UCSD-AML1 (cell line): Measurements from ENCODE around the gene OR51M1.
A peak's percentile ranks its signal among the peaks of the same experiment; 100 is the strongest.
"Not testable (repeated sequence)": the region's sequence is repeated elsewhere in the genome, so short reads cannot be mapped to it uniquely, and the experiment has no call there.

Source experiments
- DNase-seq: peaks from one replicate; lab custom pipeline; 2025; ENCODE audit not compliant: unreplicated experiment; lab: John Stamatoyannopoulos, UW

The OR51M1 gene

GRCh38 chr11:5383576-5383975 is at the start of gene OR51M1:
TSS of gene OR51M1 (plus strand) at chr11:5383812. CDS start at chr11:5389399, 5,587 bp downstream.
- DNase-seq = no peak

- DNase-seq = no peak
These were observed 48.4 kb upstream of the OR51M1 start for GRCh38 chr11:5335170-5335569.

- no peak for DNase-seq
These were observed 47.3 kb upstream of the OR51M1 start for GRCh38 chr11:5336331-5336730.

DNA sequence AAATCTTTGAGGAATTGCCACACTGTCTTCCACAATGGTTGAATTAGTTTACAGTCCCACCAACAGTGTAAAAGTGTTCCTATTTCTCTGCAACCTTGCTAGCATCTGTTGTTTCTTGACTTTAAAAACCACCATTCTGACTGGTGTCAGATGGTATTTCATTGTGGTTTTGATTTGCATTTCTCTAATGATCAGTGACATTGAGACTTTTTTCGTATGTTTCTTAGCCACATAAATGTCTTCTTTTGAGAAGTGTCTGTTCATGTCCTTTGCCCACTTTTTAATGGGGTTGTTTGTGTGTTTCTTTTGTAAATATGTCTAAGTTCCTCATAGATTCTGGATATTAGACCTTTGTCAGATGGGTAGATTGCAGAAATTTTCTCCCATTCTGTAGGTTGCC is 46.4 kb upstream of the OR51M1 start:
- DNase-seq = not testable (repeated sequence)

DNA sequence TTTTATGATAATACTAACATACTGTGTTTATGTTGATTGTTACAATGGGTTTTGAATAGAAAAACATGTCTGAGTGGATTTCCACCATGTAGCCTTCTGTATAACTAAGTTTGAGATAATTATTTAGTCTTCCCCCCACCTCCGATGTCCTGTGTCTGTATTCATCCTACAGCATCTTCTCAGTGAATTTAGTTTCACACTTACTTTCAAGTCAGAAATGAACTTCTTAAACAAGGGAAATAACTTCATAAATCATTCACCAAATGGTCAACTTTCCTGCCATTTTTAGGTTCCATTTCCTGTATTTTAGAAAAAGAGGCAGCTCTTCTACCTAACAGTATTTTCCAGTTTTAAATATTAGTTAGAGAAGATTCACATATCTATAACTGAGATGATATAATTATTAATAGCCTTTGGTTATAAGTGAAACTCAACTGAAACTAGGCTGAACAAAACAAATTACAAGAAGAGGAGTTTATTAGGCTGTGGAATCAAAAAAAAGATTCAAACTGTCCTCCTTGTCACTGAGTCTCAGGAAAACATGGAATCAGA is 43.8 kb upstream of the OR51M1 start:
- DNase-seq = no peak

DNA sequence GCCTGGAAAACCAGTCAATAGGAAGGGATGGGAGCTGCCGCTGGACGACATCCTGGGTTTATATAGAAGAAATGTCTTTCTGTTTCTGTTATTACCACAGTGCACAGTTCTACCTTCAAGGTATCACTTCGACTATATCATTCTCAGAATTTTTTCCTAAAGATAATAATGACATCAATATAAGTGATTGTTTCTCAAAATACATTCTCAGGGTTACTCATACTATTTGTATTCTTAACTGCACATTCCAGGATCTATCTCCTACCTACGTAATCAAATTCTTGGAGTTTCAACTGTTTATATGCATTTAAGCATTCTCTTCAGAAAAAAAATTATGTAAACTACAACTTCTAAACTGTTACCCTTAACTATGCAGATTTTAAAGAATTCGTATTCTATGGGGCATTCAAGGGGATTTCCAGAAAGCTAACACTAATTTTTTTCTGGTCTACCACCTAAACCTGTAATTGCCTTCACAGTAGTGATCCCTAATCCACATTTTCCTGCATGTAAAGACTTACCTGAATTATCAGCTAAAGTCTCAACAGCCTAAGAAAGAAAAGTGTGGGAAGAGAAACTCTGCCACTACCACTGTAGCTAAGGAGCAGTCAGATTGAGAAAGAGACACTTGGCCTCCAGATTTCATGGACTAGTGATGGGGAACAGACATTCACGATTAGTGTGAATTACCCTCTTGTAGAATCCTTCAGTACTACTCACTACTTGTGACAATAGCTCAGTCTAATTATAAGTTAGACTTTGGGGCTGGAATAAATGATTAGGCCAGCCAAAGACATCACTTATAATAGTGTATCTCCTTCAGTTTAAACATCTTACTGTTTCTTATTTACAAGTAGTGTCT is 39.9 kb upstream of the OR51M1 start, which contains the start of gene OR51B5:
Gene OR51B5 (minus strand): TSS at position 51 of the 862 bp plus-strand sequence. CDS start 0 bp downstream, at position 51.
- no peak for DNase-seq

DNA sequence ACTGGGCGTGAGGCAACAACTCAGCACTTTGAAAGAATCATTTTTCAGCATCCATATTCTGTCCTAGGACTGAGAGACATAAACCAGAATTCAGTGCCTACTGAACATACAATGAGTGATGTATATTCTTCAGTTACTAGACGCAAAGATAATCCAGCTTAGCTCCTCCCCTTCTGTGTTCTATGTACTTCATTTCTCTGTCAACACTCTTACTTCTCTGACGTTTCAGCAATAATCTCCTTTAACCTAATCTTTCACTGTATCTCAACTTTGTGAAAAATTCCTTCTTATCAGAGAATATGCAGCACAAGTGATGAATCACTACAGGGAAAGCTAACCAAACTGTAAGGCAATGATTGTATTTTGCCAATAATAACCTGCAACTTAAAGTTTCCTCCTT is 37.8 kb upstream of the OR51M1 start:
- DNase-seq = no peak

- no peak for DNase-seq
These were observed 34.9 kb upstream of the OR51M1 start for GRCh38 chr11:5348551-5349194.

GRCh38 chr11:5349550-5349949 is 34.1 kb upstream of the OR51M1 start:
- DNase-seq = no peak

GRCh38 chr11:5351208-5351607 is 32.4 kb upstream of the OR51M1 start, which contains the start of gene OR51B6:
TSS of gene OR51B6 (plus strand) at chr11:5351508. CDS start at chr11:5351508, 0 bp downstream.
- DNase-seq = no peak

DNA sequence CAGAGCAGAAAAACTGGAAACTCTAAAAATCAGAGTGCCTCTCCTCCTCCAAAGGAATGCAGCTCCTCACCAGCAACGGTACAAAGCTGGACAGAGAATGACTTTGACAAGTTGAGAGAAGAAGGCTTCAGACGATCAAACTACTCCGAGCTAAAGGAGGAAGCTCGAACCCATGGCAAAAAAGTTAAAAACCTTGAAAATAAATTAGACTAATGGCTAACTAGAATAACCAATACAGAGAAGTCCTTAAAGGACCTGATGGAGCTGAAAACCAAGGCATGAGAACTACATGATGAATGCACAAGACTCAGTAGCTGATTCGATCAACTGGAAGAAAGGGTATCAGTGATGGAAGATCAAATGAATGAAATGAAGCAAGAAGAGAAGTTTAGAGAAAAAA is 27.6 kb upstream of the OR51M1 start:
- DNase-seq = not testable (repeated sequence)

- no peak for DNase-seq
These were observed 21.5 kb upstream of the OR51M1 start for GRCh38 chr11:5362017-5362625.

DNA sequence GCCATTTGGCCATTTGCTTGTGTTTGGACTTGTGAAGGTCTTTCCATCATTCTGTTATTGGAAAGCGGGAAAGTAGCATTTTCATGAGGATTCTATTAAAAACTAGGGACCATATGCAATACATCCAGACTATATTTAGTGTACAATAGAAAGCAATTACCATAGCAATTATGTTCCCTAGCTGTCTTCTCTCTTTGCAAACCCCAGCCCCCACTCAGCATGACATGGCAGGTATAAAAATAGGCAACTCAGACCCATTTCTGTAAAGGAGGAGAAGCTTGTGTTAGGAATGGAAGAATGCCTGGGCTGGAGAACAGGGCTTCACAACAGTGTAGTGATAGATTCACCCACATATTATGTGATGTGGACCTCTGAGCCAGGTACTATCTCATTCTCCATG is 19.9 kb upstream of the OR51M1 start:
- DNase-seq = no peak

DNA sequence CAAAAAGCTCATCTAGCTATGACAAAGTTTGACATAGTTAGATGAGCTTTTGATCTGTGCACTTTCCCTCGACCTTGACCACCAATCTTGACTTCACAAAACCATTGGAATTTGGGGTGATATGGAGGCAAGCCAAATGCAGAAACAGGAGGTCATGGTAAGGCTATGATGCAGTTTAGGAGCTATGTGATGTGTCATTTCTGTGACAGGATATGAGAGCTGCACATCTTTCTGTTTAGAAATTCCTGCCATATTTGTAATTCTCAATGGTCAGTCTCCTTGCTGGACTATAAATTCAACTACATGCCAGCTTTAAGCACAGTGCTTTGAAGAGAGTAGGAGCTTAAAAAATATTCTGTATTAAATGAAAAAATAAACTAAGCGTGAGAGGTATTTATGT is 19.4 kb upstream of the OR51M1 start:
- DNase-seq = no peak

DNA sequence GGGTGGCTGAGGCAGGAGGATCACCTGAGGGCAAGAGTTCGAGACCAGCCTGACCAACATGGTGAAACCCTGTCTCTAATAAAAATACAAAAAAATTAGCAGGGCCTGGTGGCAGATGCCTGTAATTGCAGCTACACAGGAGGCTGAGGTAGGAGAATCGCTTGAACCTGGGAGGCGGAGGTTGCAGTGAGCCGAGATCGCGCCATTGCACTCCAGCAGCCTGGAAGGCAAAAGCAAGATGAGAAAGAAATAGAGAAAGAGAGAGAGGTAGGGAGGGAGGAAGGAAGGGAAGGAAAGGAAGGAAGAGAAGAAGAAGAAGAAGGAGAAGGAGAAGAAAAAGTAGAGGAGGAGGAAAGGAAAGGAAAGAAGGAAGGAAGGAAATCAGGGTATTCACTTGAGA is 17.2 kb upstream of the OR51M1 start:
- not testable (repeated sequence) for DNase-seq

GRCh38 chr11:5366856-5367255 is 16.8 kb upstream of the OR51M1 start:
- no peak for DNase-seq

GRCh38 chr11:5367448-5368074 is 16.1 kb upstream of the OR51M1 start:
- DNase-seq = no peak

DNA sequence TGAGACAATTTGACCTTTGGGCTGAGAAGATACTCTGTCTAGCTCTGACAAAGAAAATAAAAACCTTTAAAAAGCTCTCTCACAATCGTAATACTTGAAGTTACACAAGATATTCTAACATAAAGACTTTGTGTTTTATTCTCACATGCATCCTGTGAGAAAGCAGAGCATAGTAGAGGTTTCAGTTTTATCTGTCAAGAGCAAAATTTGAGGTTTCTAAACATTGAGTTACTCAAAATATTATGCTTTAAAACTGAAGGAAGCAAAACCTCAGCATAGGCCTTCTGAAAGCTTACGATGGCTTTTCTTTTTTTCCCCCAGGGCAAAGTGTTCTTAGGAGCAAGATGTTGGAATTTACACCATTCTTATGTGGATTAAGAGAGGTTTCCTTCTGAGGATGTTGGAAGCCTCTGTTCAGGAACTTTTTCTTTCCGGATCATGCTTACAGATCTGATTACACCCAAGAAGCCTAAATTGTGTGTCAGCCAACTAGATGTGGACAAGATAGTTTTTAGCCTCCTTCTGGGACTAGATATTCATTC is 15.0 kb upstream of the OR51M1 start:
- no peak for DNase-seq

DNA sequence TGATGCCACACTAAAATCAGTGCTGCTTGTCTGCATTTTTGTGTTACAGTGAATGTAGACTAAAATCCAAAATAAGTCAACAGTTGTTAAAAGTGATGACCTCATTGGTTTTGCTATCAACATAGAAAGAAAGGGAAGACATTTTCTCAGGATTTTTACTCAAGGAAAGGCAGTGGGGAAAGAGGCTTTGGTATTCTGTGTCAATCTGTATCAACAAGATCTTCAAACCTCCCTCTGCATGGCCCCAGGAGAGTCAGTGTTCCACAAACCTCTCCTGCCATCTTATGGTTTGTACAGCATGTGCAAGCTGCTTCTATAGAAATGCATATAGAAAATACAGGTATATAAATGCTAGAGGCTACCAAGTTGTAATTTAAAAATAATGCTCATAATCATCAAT is 13.8 kb upstream of the OR51M1 start:
- no peak for DNase-seq

GRCh38 chr11:5380740-5381342 is 2.8 kb upstream of the OR51M1 start:
- DNase-seq = peak; percentile 32
